ENCODE data around the gene SHISA9. TPM values are rescaled to one million over a fixed set of nuclear protein-coding genes. Genes with fewer than 3 reads are reported as not detected.

The SHISA9 gene
- total RNA-seq, 1 donor from 2014 or later = not detected

- no peaks in the 10 kb centered on the region for H3K36me3 Mint-ChIP-seq (ENCODE audit: low read depth)
- no peak overlapping the region for H3K4me3 Mint-ChIP-seq
- intact Hi-C loops (cut with micrococcal nuclease) = no loop called here
- H3K27ac Mint-ChIP-seq = no peak overlapping the region
- no peaks in the 10 kb centered on the region for H3K9me3 Mint-ChIP-seq
- no peaks in the 10 kb centered on the region for H3K27me3 Mint-ChIP-seq
- no peak for DNase-seq
- H3K4me1 Mint-ChIP-seq = no peaks in the 10 kb centered on the region
Observed at GRCh38 chr16:13123991-13124390, 222.6 kb downstream of the SHISA9 start.

- H3K9me3 Mint-ChIP-seq = no peaks in the 10 kb centered on the region
- intact Hi-C loops (cut with micrococcal nuclease) = no loop called here
- no peaks in the 10 kb centered on the region for H3K4me1 Mint-ChIP-seq
- no peak overlapping the region for H3K4me3 Mint-ChIP-seq
- DNase-seq = no peak
- no peak overlapping the region for H3K27ac Mint-ChIP-seq
- H3K27me3 Mint-ChIP-seq = no peaks in the 10 kb centered on the region
- no peaks in the 10 kb centered on the region for H3K36me3 Mint-ChIP-seq (ENCODE audit: low read depth)
Observed at GRCh38 chr16:13127144-13127543, 225.7 kb downstream of the SHISA9 start.

DNA sequence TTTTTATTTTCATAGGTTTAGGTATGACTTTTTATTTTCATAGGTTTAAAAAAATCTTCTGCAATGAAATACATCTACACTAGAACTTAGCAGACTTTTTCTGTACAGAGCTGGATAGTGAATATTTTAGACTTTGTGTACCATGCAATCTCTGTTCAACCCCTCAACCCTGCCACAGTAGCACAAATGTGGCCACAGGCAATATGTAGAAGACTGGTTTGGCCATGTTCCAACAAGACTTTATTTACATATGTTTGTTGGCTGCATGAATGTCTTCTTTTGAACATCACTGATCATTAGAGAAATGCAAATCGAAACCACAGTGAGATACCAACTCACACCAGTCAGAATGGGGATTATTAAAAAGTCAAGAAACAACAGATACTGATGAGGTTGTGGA is 229.2 kb downstream of the SHISA9 start:
- Mint-ChIP-seq H3K4me3 (no peak overlapping the region), H3K27me3 (no peaks in the 10 kb centered on the region), H3K27ac (no peak overlapping the region), H3K9me3 (peaks cover 6% of the 10 kb centered on the region), H3K4me1 (no peaks in the 10 kb centered on the region), H3K36me3 (ENCODE audit: low read depth) (no peaks in the 10 kb centered on the region)
- intact Hi-C loops (cut with micrococcal nuclease) = no loop called here
- no peak for DNase-seq

- intact Hi-C loops (cut with micrococcal nuclease) = no loop called here
- Mint-ChIP-seq H3K27me3 (no peaks in the 10 kb centered on the region), H3K27ac (no peak overlapping the region), H3K36me3 (ENCODE audit: low read depth) (no peaks in the 10 kb centered on the region), H3K4me3 (no peak overlapping the region), H3K9me3 (peaks cover 9% of the 10 kb centered on the region), H3K4me1 (no peaks in the 10 kb centered on the region)
- DNase-seq = no peak
Observed at GRCh38 chr16:13134836-13135235, 233.4 kb downstream of the SHISA9 start.

- Mint-ChIP-seq H3K9me3 (peaks cover 9% of the 10 kb centered on the region), H3K36me3 (ENCODE audit: low read depth) (no peaks in the 10 kb centered on the region), H3K27me3 (no peaks in the 10 kb centered on the region), H3K4me1 (no peaks in the 10 kb centered on the region), H3K4me3 (no peak overlapping the region), H3K27ac (no peak overlapping the region)
- intact Hi-C loops (cut with micrococcal nuclease) = no loop called here
- no peak for DNase-seq
Observed at GRCh38 chr16:13136901-13137300, 235.5 kb downstream of the SHISA9 start.

- H3K4me3 Mint-ChIP-seq = no peak overlapping the region
- no peaks in the 10 kb centered on the region for H3K27me3 Mint-ChIP-seq
- no peak for DNase-seq
- H3K9me3 Mint-ChIP-seq = peaks cover 9% of the 10 kb centered on the region
- H3K36me3 Mint-ChIP-seq (ENCODE audit: low read depth) = no peaks in the 10 kb centered on the region
- intact Hi-C loops (cut with micrococcal nuclease) = no loop called here
- no peaks in the 10 kb centered on the region for H3K4me1 Mint-ChIP-seq
- no peak overlapping the region for H3K27ac Mint-ChIP-seq
Observed at GRCh38 chr16:13138528-13138927, 237.1 kb downstream of the SHISA9 start.

DNA sequence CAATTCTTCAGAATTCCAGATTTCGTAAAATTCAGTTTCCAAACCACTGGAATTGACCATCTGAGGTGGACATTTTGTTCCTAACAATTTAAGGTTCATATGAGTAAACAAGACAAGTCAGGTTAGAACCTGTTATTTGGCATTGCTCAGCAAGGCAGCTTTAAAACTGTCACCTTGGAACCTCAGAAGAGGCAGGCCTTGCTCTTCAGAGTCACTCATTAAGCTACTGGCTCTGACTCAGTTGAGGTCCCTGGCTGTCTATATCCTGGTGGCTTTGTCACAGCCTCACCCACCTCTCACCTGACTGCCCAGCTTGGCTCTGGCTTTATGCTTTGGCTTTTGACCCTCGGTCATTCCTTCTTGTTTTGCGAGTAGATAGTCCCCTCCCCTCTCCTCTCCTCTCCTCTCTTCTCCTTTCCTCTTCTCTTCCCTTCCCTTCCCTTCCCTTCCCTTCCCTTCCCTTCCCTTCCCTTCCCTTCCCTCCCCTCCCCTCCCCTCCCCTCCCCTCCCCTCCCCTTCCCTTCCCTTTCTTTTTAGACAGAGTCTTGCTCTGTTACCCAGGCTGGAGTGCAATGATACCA is 238.4 kb downstream of the SHISA9 start:
- H3K36me3 Mint-ChIP-seq (ENCODE audit: low read depth) = no peaks in the 10 kb centered on the region
- intact Hi-C loops (cut with micrococcal nuclease) = no loop called here
- H3K4me1 Mint-ChIP-seq = no peaks in the 10 kb centered on the region
- no peak overlapping the region for H3K27ac Mint-ChIP-seq
- H3K27me3 Mint-ChIP-seq = no peaks in the 10 kb centered on the region
- H3K9me3 Mint-ChIP-seq = peaks cover 7% of the 10 kb centered on the region
- H3K4me3 Mint-ChIP-seq = no peak overlapping the region
- no peak for DNase-seq

DNA sequence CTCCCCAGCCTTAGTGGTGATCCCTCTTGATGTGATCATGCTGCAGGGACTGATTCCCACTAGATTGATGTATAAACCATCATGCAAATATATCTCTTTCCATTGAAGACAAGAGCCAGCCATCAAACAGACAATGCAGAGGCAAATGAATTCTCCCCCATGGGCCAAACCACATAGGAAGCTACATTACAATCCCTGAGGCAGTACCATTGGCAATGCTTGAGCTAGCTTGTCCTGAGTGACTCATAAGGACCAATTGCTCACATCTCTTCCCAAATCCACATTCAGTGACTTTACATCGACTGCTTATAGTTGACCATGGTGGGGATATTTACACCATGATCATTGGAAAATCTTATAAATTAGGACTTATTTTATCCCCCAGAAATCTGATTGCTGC is 242.2 kb downstream of the SHISA9 start:
- no peak for DNase-seq
- H3K27me3 Mint-ChIP-seq = no peaks in the 10 kb centered on the region
- peaks cover 9% of the 10 kb centered on the region for H3K9me3 Mint-ChIP-seq
- no peaks in the 10 kb centered on the region for H3K4me1 Mint-ChIP-seq
- intact Hi-C loops (cut with micrococcal nuclease) = no loop called here
- H3K4me3 Mint-ChIP-seq = no peak overlapping the region
- no peak overlapping the region for H3K27ac Mint-ChIP-seq
- no peaks in the 10 kb centered on the region for H3K36me3 Mint-ChIP-seq (ENCODE audit: low read depth)

DNA sequence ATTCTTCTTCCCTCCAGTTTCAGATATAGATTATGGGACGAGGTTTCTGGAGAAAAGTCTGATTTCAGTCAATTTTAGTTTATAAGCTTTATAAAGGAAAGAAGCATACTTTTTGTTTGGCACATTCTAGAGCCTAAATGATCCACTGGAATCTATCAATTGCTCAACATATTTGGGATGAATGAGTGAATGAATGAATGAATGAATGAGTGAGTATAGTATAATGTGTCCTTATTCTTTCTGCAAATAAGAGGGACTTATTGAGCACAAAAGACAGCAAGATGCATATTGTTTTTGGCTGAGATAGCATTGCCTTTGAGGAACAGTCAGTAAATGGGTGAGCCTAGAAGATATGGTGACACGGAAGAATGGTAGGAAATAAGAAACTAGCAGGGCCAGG is 245.4 kb downstream of the SHISA9 start:
- no peak for DNase-seq
- peaks cover 9% of the 10 kb centered on the region for H3K9me3 Mint-ChIP-seq
- no peaks in the 10 kb centered on the region for H3K4me1 Mint-ChIP-seq
- intact Hi-C loops (cut with micrococcal nuclease) = no loop called here
- no peak overlapping the region for H3K4me3 Mint-ChIP-seq
- no peaks in the 10 kb centered on the region for H3K27me3 Mint-ChIP-seq
- H3K36me3 Mint-ChIP-seq (ENCODE audit: low read depth) = no peaks in the 10 kb centered on the region
- no peak overlapping the region for H3K27ac Mint-ChIP-seq

DNA sequence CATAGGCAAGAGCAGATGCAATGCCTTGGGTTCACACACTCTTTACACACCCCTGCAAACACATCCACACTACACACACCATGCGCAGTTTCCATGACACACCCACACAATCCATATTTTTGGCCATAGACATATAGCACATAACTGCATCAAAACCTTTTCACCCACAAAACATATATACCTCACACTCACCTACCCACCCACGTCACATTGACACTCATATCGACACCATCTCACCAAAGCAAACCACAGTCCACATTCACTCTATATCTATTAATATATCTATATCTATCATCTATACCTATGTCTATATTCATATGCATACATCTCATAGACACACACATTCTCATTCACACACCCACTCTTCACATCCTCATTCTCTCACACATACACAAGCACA is 246.9 kb downstream of the SHISA9 start:
- peaks cover 9% of the 10 kb centered on the region for H3K9me3 Mint-ChIP-seq
- intact Hi-C loops (cut with micrococcal nuclease) = no loop called here
- H3K4me1 Mint-ChIP-seq = no peaks in the 10 kb centered on the region
- no peak overlapping the region for H3K27ac Mint-ChIP-seq
- DNase-seq = no peak
- no peak overlapping the region for H3K4me3 Mint-ChIP-seq
- no peaks in the 10 kb centered on the region for H3K36me3 Mint-ChIP-seq (ENCODE audit: low read depth)
- H3K27me3 Mint-ChIP-seq = no peaks in the 10 kb centered on the region

- no peak overlapping the region for H3K27ac Mint-ChIP-seq
- H3K4me1 Mint-ChIP-seq = no peaks in the 10 kb centered on the region
- H3K36me3 Mint-ChIP-seq (ENCODE audit: low read depth) = no peaks in the 10 kb centered on the region
- intact Hi-C loops (cut with micrococcal nuclease) = no loop called here
- H3K27me3 Mint-ChIP-seq = no peaks in the 10 kb centered on the region
- peaks cover 9% of the 10 kb centered on the region for H3K9me3 Mint-ChIP-seq
- DNase-seq = no peak
- H3K4me3 Mint-ChIP-seq = no peak overlapping the region
Observed at GRCh38 chr16:13148836-13149235, 247.4 kb downstream of the SHISA9 start.

GRCh38 chr16:13150181-13150885 is 248.9 kb downstream of the SHISA9 start:
- Mint-ChIP-seq H3K27me3 (no peaks in the 10 kb centered on the region), H3K4me3 (no peak overlapping the region), H3K4me1 (no peaks in the 10 kb centered on the region), H3K9me3 (peaks cover 5% of the 10 kb centered on the region), H3K27ac (no peak overlapping the region), H3K36me3 (ENCODE audit: low read depth) (no peaks in the 10 kb centered on the region)
- intact Hi-C loops (cut with micrococcal nuclease) = no loop called here
- DNase-seq = no peak

DNA sequence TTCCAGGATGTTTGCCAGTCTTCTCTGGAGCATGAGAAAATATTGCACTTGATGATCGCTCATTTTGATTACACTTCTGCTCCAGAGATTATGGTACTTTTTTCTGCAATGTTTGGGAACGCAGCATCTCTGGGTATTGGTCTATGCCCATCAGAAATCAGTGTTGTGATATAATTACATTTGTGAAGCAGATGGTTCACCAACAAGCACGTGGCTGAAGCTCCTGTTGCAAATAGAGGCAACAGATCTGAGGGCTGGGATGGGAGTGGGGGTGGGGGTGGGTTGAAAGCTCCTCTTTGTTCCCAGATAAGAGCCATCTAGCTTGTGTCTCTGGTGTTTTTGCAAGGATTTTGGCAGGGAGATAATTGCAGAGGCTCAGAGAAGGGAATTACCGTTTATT is 252.3 kb downstream of the SHISA9 start:
- no peaks in the 10 kb centered on the region for H3K9me3 Mint-ChIP-seq
- intact Hi-C loops (cut with micrococcal nuclease) = no loop called here
- no peaks in the 10 kb centered on the region for H3K36me3 Mint-ChIP-seq (ENCODE audit: low read depth)
- no peak overlapping the region for H3K4me3 Mint-ChIP-seq
- H3K27ac Mint-ChIP-seq = no peak overlapping the region
- DNase-seq = no peak
- H3K4me1 Mint-ChIP-seq = no peaks in the 10 kb centered on the region
- no peaks in the 10 kb centered on the region for H3K27me3 Mint-ChIP-seq

- H3K4me3 Mint-ChIP-seq = no peak overlapping the region
Observed at GRCh38 chr16:13154799-13155198, 253.4 kb downstream of the SHISA9 start.

GRCh38 chr16:13155377-13155776 is 254.0 kb downstream of the SHISA9 start:
- Mint-ChIP-seq H3K4me1 (no peaks in the 10 kb centered on the region), H3K4me3 (no peak overlapping the region), H3K27ac (no peak overlapping the region), H3K36me3 (ENCODE audit: low read depth) (no peaks in the 10 kb centered on the region), H3K27me3 (no peaks in the 10 kb centered on the region), H3K9me3 (no peaks in the 10 kb centered on the region)
- DNase-seq = no peak
- intact Hi-C loops (cut with micrococcal nuclease) = no loop called here

More at GRCh38 chr16:13154799-13155198, 253.4 kb downstream of the SHISA9 start:
- no peak for DNase-seq
- H3K27ac Mint-ChIP-seq = no peak overlapping the region
- H3K36me3 Mint-ChIP-seq (ENCODE audit: low read depth) = no peaks in the 10 kb centered on the region
- intact Hi-C loops (cut with micrococcal nuclease) = no loop called here
- H3K27me3 Mint-ChIP-seq = no peaks in the 10 kb centered on the region
- no peaks in the 10 kb centered on the region for H3K9me3 Mint-ChIP-seq
- H3K4me1 Mint-ChIP-seq = no peaks in the 10 kb centered on the region
